ENCODE data around the gene IGSF21. TPM values are rescaled to one million over a fixed set of nuclear protein-coding genes. Genes with fewer than 3 reads are reported as not detected.

The IGSF21 gene
- total RNA-seq, 1 donor from 2014 or later, result 3.2 TPM

- no peaks in the 10 kb centered on the region for H3K27me3 ChIP-seq
- DNase-seq (ENCODE audit: extremely low spot score in 2 of 2), result no peak
- H3K27ac ChIP-seq, result no peak overlapping the region
- TF ChIP-seq POLR2A (IDR thresholded peaks at IDR 0.05), result no peak
- TF ChIP-seq, protein P1, sequence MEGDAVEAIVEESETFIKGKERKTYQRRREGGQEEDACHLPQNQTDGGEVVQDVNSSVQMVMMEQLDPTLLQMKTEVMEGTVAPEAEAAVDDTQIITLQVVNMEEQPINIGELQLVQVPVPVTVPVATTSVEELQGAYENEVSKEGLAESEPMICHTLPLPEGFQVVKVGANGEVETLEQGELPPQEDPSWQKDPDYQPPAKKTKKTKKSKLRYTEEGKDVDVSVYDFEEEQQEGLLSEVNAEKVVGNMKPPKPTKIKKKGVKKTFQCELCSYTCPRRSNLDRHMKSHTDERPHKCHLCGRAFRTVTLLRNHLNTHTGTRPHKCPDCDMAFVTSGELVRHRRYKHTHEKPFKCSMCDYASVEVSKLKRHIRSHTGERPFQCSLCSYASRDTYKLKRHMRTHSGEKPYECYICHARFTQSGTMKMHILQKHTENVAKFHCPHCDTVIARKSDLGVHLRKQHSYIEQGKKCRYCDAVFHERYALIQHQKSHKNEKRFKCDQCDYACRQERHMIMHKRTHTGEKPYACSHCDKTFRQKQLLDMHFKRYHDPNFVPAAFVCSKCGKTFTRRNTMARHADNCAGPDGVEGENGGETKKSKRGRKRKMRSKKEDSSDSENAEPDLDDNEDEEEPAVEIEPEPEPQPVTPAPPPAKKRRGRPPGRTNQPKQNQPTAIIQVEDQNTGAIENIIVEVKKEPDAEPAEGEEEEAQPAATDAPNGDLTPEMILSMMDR (IDR thresholded peaks at IDR 0.05), result no peak
- TF ChIP-seq POLR2AphosphoS5 (IDR thresholded peaks at IDR 0.05; ENCODE audit: insufficient read depth in 1 of 2, low read depth in 1 of 2), result no peak
- H3K36me3 ChIP-seq, result no peaks in the 10 kb centered on the region
- no peaks in the 10 kb centered on the region for H3K4me1 ChIP-seq
- H3K9me3 ChIP-seq, result no peaks in the 10 kb centered on the region
- no peak overlapping the region for H3K4me3 ChIP-seq
- intact Hi-C loops (cut with DNase I), result loop anchor here (5.0 kb wide), 1 partner anchor 785 kb away; no protein-coding TSS in a partner anchor
These were observed 89.7 kb downstream of the IGSF21 start for GRCh38 chr1:18197299-18197698.

GRCh38 chr1:18198260-18198659 is 90.7 kb downstream of the IGSF21 start:
- no peaks in the 10 kb centered on the region for H3K27me3 ChIP-seq
- TF ChIP-seq, protein P1 (IDR thresholded peaks at IDR 0.05), result no peak
- TF ChIP-seq POLR2A (IDR thresholded peaks at IDR 0.05) (no peak), POLR2AphosphoS5 (IDR thresholded peaks at IDR 0.05; ENCODE audit: insufficient read depth in 1 of 2, low read depth in 1 of 2) (no peak)
- H3K4me1 ChIP-seq, result no peaks in the 10 kb centered on the region
- no peaks in the 10 kb centered on the region for H3K36me3 ChIP-seq
- H3K4me3 ChIP-seq, result no peak overlapping the region
- intact Hi-C loops (cut with DNase I), result loop anchor here (5.0 kb wide), 1 partner anchor 784 kb away; no protein-coding TSS in a partner anchor
- no peaks in the 10 kb centered on the region for H3K9me3 ChIP-seq
- DNase-seq (ENCODE audit: extremely low spot score in 2 of 2), result no peak
- no peak overlapping the region for H3K27ac ChIP-seq

DNA sequence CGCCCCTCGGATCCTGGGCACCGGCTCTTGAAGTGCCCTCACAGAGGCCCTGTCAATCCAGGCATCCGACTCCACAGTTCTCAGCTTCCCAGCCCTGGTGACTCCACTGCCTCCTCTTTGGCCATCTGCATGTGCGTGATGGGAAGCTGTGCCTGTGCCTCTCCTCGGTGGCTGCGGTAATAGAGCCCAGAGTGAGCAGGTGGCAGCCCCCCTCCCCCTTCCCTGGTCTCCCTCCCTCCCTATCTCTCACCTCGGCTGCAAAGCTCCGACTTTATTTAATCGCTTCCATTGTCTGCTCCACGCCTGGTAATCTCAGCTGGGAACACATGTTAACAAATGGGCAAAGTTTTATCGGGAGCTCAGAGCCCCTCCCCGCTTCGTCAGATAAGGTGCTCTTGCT is 91.9 kb downstream of the IGSF21 start:
- Histone ChIP-seq H3K27ac (no peak overlapping the region), H3K4me3 (no peak overlapping the region), H3K27me3 (no peaks in the 10 kb centered on the region), H3K4me1 (no peaks in the 10 kb centered on the region), H3K36me3 (no peaks in the 10 kb centered on the region), H3K9me3 (no peaks in the 10 kb centered on the region)
- DNase-seq (ENCODE audit: extremely low spot score in 2 of 2), result no peak
- no peak for TF ChIP-seq POLR2A (IDR thresholded peaks at IDR 0.05)
- TF ChIP-seq POLR2AphosphoS5 (IDR thresholded peaks at IDR 0.05; ENCODE audit: insufficient read depth in 1 of 2, low read depth in 1 of 2), result no peak
- TF ChIP-seq, protein P1 (IDR thresholded peaks at IDR 0.05), result no peak
- intact Hi-C loops (cut with DNase I), result loop anchor here (5.0 kb wide), 1 partner anchor 783 kb away; no protein-coding TSS in a partner anchor

DNA sequence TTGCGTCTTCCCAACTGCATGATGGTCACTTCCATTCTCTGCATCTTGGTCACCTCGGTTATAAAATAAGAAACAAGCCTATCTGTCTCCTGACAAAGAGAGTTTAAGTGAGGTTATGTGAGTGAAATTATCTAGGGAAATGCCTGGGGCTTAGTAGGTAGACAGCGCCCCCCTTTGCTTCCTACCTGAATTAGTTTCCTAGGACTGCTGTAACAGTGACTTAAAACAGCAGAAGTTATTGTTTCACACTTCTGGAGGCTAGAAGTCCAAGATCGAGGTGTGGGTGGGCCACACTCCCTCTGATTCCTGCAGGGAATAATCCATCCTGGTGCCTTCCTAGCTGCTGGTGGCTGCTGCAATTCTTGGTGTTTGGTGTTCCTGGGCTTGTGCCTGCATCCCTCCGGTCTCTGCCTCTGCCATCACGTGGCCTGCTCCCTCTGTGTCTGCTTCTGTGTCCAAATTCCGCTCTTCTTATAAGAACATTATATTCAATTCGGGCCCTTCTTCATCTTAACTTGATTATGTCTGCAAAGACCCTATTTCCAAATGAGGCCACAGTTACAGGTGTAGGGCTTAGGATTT is 92.6 kb downstream of the IGSF21 start:
- Histone ChIP-seq H3K27me3 (no peaks in the 10 kb centered on the region), H3K9me3 (no peaks in the 10 kb centered on the region), H3K36me3 (no peaks in the 10 kb centered on the region), H3K4me1 (no peaks in the 10 kb centered on the region), H3K4me3 (no peak overlapping the region), H3K27ac (no peak overlapping the region)
- TF ChIP-seq POLR2AphosphoS5 (IDR thresholded peaks at IDR 0.05; ENCODE audit: insufficient read depth in 1 of 2, low read depth in 1 of 2) (no peak), POLR2A (IDR thresholded peaks at IDR 0.05) (no peak)
- TF ChIP-seq, protein P1 (IDR thresholded peaks at IDR 0.05), result no peak
- intact Hi-C loops (cut with DNase I), result no loop called here
- DNase-seq (ENCODE audit: extremely low spot score in 2 of 2), result no peak

DNA sequence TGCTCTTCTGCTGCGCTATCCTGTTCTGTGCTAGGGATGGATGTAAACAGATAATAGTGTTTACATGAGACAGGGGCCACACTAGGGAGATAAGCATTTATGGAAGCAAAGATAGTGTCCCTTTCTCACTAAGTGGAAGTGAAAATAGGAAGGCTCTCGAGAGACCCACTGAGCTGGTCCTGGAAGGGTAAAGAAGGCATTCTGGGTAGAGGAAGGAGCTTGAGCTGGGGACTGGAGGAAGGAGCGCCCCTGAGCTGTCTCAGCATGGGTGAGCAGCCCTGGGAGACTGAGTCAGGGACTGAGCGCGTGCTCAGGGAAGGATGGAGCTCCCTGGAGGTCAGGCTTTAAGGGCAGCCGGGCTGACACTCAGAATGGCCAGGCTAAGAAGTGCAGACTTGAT is 93.3 kb downstream of the IGSF21 start:
- H3K4me1 ChIP-seq, result no peaks in the 10 kb centered on the region
- no peak overlapping the region for H3K4me3 ChIP-seq
- no peak overlapping the region for H3K27ac ChIP-seq
- no peaks in the 10 kb centered on the region for H3K27me3 ChIP-seq
- H3K36me3 ChIP-seq, result no peaks in the 10 kb centered on the region
- TF ChIP-seq POLR2A (IDR thresholded peaks at IDR 0.05) (no peak), POLR2AphosphoS5 (IDR thresholded peaks at IDR 0.05; ENCODE audit: insufficient read depth in 1 of 2, low read depth in 1 of 2) (no peak)
- TF ChIP-seq, protein P1 (IDR thresholded peaks at IDR 0.05), result no peak
- intact Hi-C loops (cut with DNase I), result no loop called here
- no peak for DNase-seq (ENCODE audit: extremely low spot score in 2 of 2)
- H3K9me3 ChIP-seq, result no peaks in the 10 kb centered on the region

Data from vagina (tissue), 2 donors.